C4-2B (cell line): ENCODE data around the gene GRK4.
"Not testable (repeated sequence)": the region's sequence is repeated elsewhere in the genome, so short reads cannot be mapped to it uniquely, and the experiment has no call there.

ENCODE experiments used
- H3K27ac ChIP-seq: fragments of 450-650 bp; 2 replicates; pipeline ENCODE4 v1.5.1; 2017
- ZFX ChIP-seq: fragments of 450-650 bp; IDR thresholded peaks from 2 replicates; pipeline ENCODE4 v1.6.1; 2017
- TF ChIP-seq, protein P1 (sequence below): fragments of 450-650 bp; conservative IDR thresholded peaks from 2 replicates; pipeline ENCODE4 v1.5.1; 2017; ENCODE audit warnings: mild to moderate bottlenecking

The GRK4 gene

DNA sequence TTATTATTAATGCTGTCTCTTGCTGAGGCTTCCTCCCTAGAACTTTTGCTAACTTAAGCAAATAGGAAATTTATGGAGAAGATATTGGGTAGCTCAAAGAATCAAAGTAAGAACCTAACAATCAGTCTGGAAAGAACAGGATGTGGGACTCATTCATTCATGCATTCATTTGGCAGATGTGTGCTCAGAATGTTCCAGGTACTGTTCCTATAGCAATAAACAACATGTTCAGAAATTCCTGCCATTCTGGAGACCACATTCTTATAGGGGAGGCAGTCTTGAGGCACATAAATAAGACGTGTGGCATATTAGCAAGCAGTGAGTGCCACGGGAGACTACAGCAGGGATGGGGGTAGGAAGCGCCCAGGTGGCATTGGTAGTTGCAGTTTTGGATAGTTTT is 5.0 kb downstream of the GRK4 start:
- no peak for TF ChIP-seq ZFX
- TF ChIP-seq, protein P1, sequence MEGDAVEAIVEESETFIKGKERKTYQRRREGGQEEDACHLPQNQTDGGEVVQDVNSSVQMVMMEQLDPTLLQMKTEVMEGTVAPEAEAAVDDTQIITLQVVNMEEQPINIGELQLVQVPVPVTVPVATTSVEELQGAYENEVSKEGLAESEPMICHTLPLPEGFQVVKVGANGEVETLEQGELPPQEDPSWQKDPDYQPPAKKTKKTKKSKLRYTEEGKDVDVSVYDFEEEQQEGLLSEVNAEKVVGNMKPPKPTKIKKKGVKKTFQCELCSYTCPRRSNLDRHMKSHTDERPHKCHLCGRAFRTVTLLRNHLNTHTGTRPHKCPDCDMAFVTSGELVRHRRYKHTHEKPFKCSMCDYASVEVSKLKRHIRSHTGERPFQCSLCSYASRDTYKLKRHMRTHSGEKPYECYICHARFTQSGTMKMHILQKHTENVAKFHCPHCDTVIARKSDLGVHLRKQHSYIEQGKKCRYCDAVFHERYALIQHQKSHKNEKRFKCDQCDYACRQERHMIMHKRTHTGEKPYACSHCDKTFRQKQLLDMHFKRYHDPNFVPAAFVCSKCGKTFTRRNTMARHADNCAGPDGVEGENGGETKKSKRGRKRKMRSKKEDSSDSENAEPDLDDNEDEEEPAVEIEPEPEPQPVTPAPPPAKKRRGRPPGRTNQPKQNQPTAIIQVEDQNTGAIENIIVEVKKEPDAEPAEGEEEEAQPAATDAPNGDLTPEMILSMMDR, result no peak
- no peak overlapping the region for H3K27ac ChIP-seq

DNA sequence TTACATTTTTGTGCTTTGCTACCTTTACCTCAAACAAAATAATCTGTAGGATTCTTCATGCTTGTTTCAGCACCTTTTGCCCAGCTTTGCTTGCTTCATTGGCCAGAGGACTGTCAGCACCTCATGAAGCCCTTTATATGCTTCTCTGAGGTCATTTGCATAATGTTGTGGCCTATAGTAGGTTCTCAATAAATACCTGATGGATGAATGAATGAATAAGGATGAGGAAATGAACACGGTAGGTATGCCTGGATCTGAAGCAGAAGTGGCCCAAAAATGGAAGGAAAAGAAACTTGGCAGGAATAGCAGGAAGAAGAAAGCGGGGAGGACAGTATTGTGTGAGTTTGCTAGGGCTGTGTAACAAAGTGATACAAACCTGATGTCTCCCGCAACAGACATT is 7.9 kb downstream of the GRK4 start:
- H3K27ac ChIP-seq, result no peak overlapping the region
- TF ChIP-seq, protein P1, result no peak
- TF ChIP-seq ZFX, result no peak

DNA sequence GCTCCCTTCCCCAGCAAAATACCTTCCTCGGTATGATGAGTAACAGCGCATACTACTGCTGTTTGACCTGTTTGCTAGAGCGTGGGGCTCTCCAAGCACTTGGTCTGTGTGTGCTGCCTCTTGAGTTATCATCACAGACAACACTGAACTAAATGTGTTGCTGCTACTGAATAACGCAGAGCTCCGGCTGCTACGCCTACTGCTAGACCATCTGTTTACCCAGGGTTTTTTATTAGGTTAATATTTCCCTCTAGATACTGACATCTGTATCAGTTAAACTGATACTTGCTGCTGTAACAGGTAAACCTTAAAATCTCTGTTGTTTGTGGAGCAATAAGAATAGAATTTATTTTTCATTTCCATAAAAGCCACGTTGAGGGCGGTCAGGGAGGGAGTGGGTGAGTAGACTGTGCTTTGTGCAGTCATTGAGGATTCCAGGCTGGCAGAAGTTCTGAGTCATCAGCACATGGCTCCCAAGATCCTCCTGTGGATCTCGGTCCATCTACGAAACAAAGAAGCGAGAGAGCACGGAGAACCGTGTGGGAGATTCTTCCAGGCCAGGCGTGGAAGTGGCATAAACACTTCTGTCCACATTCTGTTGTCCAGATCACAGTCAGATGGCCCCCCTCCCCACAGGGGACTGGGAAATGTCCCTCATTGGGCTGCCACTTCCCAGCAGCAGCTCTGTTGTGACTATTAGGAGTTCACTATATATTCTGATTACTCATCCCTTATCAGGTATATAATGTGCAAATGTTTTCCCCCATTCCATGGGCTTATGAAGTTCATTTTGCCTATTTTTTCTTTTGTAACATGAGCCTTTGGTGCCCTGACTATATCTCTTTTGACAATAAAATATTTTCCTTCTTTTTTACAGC is 14.1 kb downstream of the GRK4 start:
- no peak for TF ChIP-seq ZFX
- TF ChIP-seq, protein P1, result no peak
- H3K27ac ChIP-seq, result no peak overlapping the region

DNA sequence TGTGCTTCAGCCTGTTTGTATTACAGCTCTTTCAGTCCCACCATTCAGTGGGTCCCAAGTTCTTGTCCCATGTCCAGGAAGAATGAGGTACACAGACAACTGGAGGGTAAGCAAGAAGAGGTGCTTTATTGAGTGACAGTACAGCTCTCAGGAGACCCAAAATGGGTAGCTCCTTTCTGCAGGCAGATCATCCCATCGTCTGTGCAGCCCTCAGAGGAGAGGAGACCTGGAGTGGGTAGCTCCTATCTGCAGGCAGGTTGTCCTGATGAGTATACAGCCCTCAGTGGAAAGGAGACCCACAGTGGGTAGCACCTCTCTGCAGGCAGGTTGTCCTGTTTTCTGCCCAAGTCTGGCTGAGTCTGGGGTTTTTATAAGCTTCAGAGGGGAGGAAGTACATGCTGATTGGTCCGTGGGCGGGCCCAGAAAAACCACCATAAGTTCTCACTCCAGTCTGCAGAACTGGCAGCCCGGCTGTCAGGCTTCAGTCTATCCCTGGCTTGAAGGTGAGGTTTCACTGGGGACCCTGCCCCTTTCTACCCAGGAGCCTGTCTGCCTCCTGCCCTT is 18.0 kb downstream of the GRK4 start:
- TF ChIP-seq, protein P1, result no peak
- TF ChIP-seq ZFX, result no peak
- no peak overlapping the region for H3K27ac ChIP-seq

DNA sequence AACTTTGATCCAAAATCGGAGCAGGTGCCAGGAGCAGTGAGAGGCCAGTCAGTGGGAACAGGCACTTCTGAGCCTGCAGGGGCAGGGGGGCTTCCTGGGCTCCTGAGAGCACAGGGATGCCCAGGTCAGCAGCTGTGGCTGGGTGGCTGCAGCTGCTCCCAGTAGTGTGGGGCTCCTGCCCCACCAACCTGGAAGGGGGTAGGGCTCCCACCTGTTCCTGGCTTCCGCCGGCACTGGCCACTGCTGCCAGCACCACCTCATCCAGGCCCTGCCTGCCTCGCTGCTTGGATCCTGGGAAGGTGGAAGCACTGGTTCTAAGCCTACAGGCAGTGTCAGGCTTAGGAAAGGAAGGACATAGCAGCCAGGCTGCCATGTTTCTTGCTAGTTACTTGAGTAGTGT is 18.6 kb downstream of the GRK4 start:
- TF ChIP-seq, protein P1, result no peak
- no peak for TF ChIP-seq ZFX
- no peak overlapping the region for H3K27ac ChIP-seq

DNA sequence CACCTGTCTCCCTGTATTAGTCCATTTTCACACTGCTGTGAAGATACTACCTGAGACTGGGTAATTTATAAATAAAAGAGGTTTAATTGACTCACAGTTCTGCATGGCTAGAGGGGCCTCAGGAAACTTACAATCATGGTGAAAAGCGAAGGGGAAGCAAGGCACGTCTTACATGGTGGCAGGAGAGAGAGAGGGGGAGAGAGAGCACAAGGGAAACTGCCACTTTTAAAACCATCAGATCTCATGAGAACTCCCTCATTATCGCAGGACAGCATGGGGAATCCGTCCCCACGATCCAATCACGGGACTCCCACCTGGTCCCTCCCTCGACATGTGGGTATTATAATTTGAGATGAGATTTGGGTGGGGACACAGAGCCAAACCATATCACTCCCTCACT is 20.3 kb downstream of the GRK4 start:
- H3K27ac ChIP-seq, result not testable (repeated sequence)

DNA sequence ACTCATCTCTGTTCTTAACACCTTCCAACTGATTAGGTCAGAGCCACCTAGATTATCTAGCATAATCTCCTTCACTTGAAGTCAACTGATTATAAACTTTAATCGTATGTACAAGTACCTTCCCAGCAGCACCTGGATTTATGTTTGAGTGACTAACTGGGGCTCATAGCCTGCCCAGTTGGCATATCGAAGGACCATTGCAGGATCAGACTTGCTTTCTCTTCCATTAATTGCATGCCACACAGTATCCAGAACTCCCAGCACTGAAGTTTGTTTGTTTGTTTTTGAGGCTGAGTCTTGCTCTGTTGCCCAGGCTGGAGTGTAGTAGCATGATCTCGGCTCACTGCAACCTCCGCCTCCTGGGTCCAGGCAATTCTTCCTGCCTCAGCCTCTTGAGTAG is 27.9 kb downstream of the GRK4 start:
- H3K27ac ChIP-seq, result no peak overlapping the region
- TF ChIP-seq ZFX, result no peak
- TF ChIP-seq, protein P1, result no peak

DNA sequence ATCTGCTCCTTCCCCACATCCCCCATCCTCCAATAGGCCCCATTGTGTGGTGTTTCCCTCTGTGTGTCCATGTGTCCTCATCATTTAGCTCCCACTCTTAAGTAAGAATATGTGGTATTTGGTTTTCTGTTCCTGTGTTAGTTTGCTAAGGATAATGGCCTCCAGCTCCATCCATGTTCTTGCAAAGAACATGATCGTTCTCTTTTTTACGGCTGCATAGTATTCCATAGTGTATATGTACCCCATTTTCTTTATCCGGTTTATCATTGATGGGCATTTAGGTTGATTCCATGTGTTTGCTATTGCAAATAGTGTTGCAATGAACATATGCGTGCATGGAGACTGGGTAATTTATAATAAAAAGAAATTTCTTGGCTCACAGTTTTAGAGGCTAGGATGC is 31.5 kb downstream of the GRK4 start:
- TF ChIP-seq, protein P1, result no peak
- no peak for TF ChIP-seq ZFX
- no peak overlapping the region for H3K27ac ChIP-seq
